HG02763 (cell line): ENCODE data around the gene CDC37L1.
"Not testable (repeated sequence)": the region's sequence is repeated elsewhere in the genome, so short reads cannot be mapped to it uniquely, and the experiment has no call there.

Experiments
- ATAC-seq: cut with Tn5 transposase; IDR thresholded peaks from one replicate; pipeline ENCODE4 v1.9.1; 2021; ENCODE audit warnings: mild to moderate bottlenecking, moderate library complexity; ENCODE audit not compliant: unreplicated experiment

Gene CDC37L1

DNA sequence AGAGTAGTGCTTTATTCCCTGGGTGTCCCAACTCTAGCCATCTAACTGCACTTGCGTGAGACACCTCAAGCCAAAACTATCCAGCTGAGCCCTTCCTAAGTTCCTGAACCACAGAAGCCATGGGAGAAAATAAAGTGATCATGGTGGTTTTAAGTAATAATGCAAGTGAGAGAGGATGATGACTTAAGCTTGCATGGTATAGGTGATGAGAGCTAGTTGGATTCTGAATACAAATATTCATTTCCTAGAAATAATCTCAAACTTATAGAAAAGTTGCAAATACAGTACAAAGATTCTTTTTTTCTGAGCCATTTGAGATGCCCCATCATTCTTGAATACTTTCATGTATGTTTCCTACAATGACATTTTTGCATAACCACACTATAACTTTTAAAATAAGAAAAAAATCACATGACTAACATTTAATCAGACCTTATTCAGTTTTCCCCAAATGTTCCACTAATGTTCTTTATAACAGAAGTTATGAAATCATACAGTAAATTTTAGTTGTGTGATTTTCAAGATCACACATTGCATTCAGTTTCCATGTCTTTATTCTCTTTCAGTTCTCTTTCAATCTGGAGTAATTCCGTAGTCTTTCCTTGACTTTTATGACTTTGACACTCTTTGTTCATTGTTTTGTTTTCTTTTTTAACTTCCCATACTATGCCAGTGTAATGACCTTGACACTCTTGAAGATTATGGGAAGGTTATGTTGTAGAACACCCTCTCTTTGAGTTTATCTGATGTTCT, 67.1 kb downstream of the CDC37L1 start:
- ATAC-seq, result no peak

DNA sequence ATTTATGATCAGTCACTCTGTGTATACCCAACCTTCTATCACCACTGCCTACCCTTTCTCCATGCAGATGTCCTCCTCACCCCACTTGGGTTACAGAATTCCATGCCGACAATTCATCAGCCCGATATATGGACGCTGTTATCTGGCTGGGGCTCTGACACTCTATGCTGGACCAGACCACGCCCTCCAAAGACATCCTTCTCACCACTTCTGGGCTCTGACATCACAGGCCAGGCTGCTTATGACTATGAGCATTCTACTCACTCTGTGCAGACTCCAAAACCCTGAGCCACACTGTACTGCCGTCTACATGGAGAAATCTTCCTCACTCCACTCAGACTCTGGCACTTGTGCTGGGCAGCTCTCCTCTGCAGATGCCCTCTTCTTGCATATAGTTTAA, 69.2 kb downstream of the CDC37L1 start:
- ATAC-seq, result no peak

DNA sequence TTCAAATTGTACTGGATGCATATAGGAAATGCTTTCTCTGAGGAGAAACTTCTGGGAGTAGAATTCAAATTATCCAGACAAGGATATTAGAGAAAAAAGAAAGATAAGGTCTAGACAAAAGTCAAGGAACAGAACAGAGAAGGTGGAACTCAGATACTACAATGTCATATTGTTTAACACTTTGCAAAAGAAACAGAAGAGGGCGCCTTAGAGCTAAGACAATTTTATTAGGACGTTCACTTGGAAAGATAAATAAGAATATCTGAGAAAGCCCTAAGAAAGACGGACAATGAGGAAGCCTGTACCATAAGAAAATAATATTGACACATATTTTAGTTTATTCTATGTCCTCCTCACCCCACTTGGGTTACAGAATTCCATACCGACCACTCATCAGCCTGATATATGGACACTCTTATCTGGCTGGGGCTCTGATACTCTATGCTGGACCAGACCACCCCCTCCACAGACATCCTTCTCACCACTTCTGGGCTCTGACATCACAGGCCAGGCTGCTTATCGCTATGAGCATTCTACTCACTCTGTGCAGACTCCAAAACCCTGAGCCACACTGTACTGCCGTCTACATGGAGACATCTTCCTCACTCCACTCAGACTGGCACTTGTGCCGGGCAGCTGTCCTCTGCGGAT, 70.8 kb downstream of the CDC37L1 start:
- ATAC-seq, result no peak

DNA sequence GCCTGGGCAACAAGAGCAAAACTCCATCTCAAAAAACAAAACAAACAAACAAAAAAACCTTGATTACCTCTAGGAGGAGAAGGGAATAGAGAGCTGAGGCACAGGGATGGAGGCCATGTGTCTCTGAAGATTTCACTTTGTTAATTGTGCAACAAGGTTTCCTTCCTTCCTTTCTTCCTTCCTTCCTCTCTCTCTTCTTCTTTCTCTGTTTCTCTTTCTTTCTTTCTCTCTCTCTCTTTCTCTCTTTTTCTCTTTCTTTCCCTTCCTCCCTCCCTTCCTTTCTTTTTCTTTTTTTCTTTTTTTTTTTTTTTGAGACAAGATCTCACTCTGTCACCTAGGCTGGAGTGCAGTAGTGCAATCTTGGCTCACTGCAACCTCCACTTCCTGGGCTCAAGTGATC, 75.2 kb downstream of the CDC37L1 start:
- ATAC-seq, result not testable (repeated sequence)

DNA sequence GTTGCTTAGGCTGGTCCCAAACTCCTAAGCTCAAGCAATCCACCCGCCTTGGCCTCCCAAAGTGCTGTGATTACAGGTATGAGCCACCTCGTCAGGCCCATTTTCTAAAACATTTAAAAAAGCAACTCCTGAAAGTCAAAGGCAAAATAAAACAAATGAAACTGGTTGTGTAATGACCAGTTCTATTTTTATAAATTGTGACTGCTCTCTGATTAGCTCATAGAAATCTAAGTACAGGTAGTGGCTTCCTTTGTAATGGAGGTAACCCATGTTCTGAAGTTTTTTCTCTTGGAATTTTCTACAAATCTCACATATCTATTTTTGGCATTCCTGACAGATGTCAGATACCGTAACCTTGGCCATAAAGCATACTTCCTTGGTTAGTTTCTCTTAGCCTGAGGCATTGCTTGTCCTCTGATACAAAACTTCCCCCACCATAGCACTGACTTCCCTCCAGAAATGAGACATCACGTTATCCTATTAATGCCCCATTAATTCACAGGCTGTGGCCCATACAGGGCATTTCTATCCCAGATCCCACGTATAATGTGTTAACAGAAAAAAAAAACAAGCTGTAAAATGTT, 75.7 kb downstream of the CDC37L1 start:
- no peak for ATAC-seq

DNA sequence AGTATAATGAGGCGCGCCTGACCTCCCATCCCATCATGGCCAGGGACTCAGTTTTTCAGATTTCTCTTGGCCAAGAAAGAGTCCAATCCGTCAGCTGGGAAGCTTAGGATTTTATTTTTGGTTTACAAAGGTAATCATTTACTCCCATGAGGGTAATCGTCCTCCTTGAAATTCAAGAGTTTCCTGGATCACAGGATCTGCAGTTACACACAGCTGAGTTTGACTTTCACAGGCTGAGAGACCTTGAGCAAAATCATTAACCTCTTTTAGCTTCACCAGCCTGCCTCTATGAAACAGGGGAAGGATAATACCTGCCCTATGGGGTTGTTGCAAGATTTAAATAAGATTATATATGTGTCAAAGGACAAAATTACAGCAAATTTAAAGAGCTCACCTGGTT, 77.1 kb downstream of the CDC37L1 start:
- ATAC-seq, result no peak
